ENCODE measurements around the gene NEURL1B.
A peak's percentile ranks its signal among the peaks of the same experiment; 100 is the strongest.

NEURL1B gene

GRCh38 chr5:172701291-172701656 is 60.2 kb downstream of the NEURL1B start:
- TF ChIP-seq CTCF (conservative IDR thresholded peaks at IDR 0.05; ENCODE audit: low read depth, low read length): no peak
- no peaks in the 10 kb centered on the region for H3K79me2 ChIP-seq (ENCODE audit: insufficient read depth, low read depth)
- no peak overlapping the region for H2AFZ ChIP-seq (ENCODE audit: low read depth)
- H3K9ac ChIP-seq: no peak overlapping the region
- H3K27ac ChIP-seq: no peak overlapping the region
- no peaks in the 10 kb centered on the region for H3K4me1 ChIP-seq (ENCODE audit: low read depth, poor library complexity, severe bottlenecking)
- no peaks in the 10 kb centered on the region for H4K20me1 ChIP-seq (ENCODE audit: insufficient read depth)
- no peak overlapping the region for H3K4me3 ChIP-seq (IDR thresholded peaks at IDR 0.05; ENCODE audit: insufficient read depth, low read depth, low read length)
- H3K27me3 ChIP-seq (ENCODE audit: insufficient read depth, low read depth): no peaks in the 10 kb centered on the region; the same call in 1 of the 2 replicates
- H3K36me3 ChIP-seq (ENCODE audit: insufficient read depth): no peaks in the 10 kb centered on the region
- no peak overlapping the region for H3K4me2 ChIP-seq

- no peak for TF ChIP-seq CTCF (conservative IDR thresholded peaks at IDR 0.05; ENCODE audit: low read depth, low read length)
These were observed 62.9 kb downstream of the NEURL1B start for GRCh38 chr5:172703952-172704351.

GRCh38 chr5:172705576-172706084 is 64.6 kb downstream of the NEURL1B start:
- Histone ChIP-seq H3K4me3 (IDR thresholded peaks at IDR 0.05; ENCODE audit: insufficient read depth, low read depth, low read length) (no peak overlapping the region), H3K4me1 (ENCODE audit: low read depth, poor library complexity, severe bottlenecking) (peaks cover 3% of the 10 kb centered on the region), H2AFZ (ENCODE audit: low read depth) (no peak overlapping the region), H3K79me2 (ENCODE audit: insufficient read depth, low read depth) (no peaks in the 10 kb centered on the region), H3K27me3 (ENCODE audit: insufficient read depth, low read depth) (no peaks in the 10 kb centered on the region), H3K36me3 (ENCODE audit: insufficient read depth) (no peaks in the 10 kb centered on the region), H4K20me1 (ENCODE audit: insufficient read depth) (no peaks in the 10 kb centered on the region), H3K4me2 (no peak overlapping the region), H3K27ac (no peak overlapping the region), H3K9ac (no peak overlapping the region)
- TF ChIP-seq CTCF (conservative IDR thresholded peaks at IDR 0.05; ENCODE audit: low read depth, low read length): no peak

More at GRCh38 chr5:172703952-172704351, 62.9 kb downstream of the NEURL1B start:
- Histone ChIP-seq H3K4me1 (ENCODE audit: low read depth, poor library complexity, severe bottlenecking) (peaks cover 3% of the 10 kb centered on the region), H4K20me1 (ENCODE audit: insufficient read depth) (no peaks in the 10 kb centered on the region), H3K9ac (no peak overlapping the region), H2AFZ (ENCODE audit: low read depth) (no peak overlapping the region), H3K27ac (no peak overlapping the region), H3K36me3 (ENCODE audit: insufficient read depth) (no peaks in the 10 kb centered on the region), H3K27me3 (ENCODE audit: insufficient read depth, low read depth) (no peaks in the 10 kb centered on the region; the same call in 1 of the 2 replicates), H3K4me3 (IDR thresholded peaks at IDR 0.05; ENCODE audit: insufficient read depth, low read depth, low read length) (no peak overlapping the region), H3K4me2 (no peak overlapping the region), H3K79me2 (ENCODE audit: insufficient read depth, low read depth) (no peaks in the 10 kb centered on the region)

- Histone ChIP-seq H3K9ac (no peak overlapping the region), H3K79me2 (ENCODE audit: insufficient read depth, low read depth) (no peaks in the 10 kb centered on the region), H3K27ac (no peak overlapping the region), H3K4me1 (ENCODE audit: low read depth, poor library complexity, severe bottlenecking) (peaks cover 3% of the 10 kb centered on the region), H3K4me2 (no peak overlapping the region), H3K36me3 (ENCODE audit: insufficient read depth) (no peaks in the 10 kb centered on the region), H3K4me3 (IDR thresholded peaks at IDR 0.05; ENCODE audit: insufficient read depth, low read depth, low read length) (no peak overlapping the region), H4K20me1 (ENCODE audit: insufficient read depth) (no peaks in the 10 kb centered on the region), H3K27me3 (ENCODE audit: insufficient read depth, low read depth) (no peaks in the 10 kb centered on the region), H2AFZ (ENCODE audit: low read depth) (peak overlapping the region; percentile 44; the same call in 1 of the 2 replicates)
- TF ChIP-seq CTCF (conservative IDR thresholded peaks at IDR 0.05; ENCODE audit: low read depth, low read length): no peak
These were observed 65.7 kb downstream of the NEURL1B start for GRCh38 chr5:172706796-172707195.

Measured in KMS-11 (cell line).